ENCODE data around the gene CDH4. TPM values are rescaled to one million over a fixed set of nuclear protein-coding genes. Genes with fewer than 3 reads are reported as not detected.

The CDH4 gene
- total and polyA plus RNA-seq, 2 of the 4 experiments (the other 2 are of a cell fraction), result 1.6 to 3.5 TPM

GRCh38 chr20:61812121-61812844, 560.2 kb downstream of the CDH4 start:
- no peak overlapping the region for H3K27ac ChIP-seq (ENCODE audit: insufficient read depth, low read length)
- H3K18ac ChIP-seq (ENCODE audit: low read depth, low read length), result no peak overlapping the region
- POLR2A ChIA-PET (ENCODE audit: unreplicated experiment), result no interaction called here
- H3K56ac ChIP-seq (ENCODE audit: extremely low read depth, insufficient read depth, low read length), result no peak overlapping the region
- no peak overlapping the region for H3K4me2 ChIP-seq (ENCODE audit: low read depth, low read length)
- WGBS, 2 experiments (ENCODE audit: extremely low coverage in 2 of 2, insufficient read length in 1 of 2), result 40% methylated on average over 1 of the region's 15 CpGs; no CpG with 5 or more reads in 1 of the 2 experiments
- H3K4me3 ChIP-seq (ENCODE audit: insufficient read depth, low read depth, low read length), result no peak overlapping the region
- H4K5ac ChIP-seq (ENCODE audit: low read depth, low read length), result no peak overlapping the region
- no peak overlapping the region for H3K4ac ChIP-seq (ENCODE audit: low read depth, low read length)
- H2BK5ac ChIP-seq (ENCODE audit: low read depth, low read length, poor library complexity, severe bottlenecking), result no peak overlapping the region
- H3K23ac ChIP-seq (ENCODE audit: low read depth, low read length), result no peak overlapping the region
- no peaks in the 10 kb centered on the region for H3K36me3 ChIP-seq (ENCODE audit: control insufficient read depth, insufficient read depth, low read length)
- H2AK9ac ChIP-seq (replicated peaks; ENCODE audit: low read depth, low read length, poor library complexity), result no peak overlapping the region
- no peak for TF ChIP-seq CHD1 (IDR thresholded peaks at IDR 0.05; ENCODE audit: low read depth, low read length)
- no peak for TF ChIP-seq USF2 (IDR thresholded peaks at IDR 0.05; ENCODE audit: low read depth, low read length)
- TF ChIP-seq FOS (IDR thresholded peaks at IDR 0.05; ENCODE audit: low read depth, low read length), result no peak
- no peak for TF ChIP-seq MXI1 (IDR thresholded peaks at IDR 0.05; ENCODE audit: borderline replicate concordance, low read depth, low read length)
- no peak for TF ChIP-seq RFX5 (IDR thresholded peaks at IDR 0.05; ENCODE audit: low read depth, low read length)
- no peak for TF ChIP-seq CTCF (conservative IDR thresholded peaks at IDR 0.05; ENCODE audit: low read depth, low read length)
- no peak for TF ChIP-seq RCOR1 (IDR thresholded peaks at IDR 0.05; ENCODE audit: insufficient replicate concordance, low read length)
- no peak for TF ChIP-seq ELK1 (IDR thresholded peaks at IDR 0.05; ENCODE audit: borderline replicate concordance, low read depth, low read length)
- TF ChIP-seq BHLHE40 (IDR thresholded peaks at IDR 0.05; ENCODE audit: low read depth, low read length), result no peak
- ATAC-seq (ENCODE audit: low read depth) (no peak), DNase-seq (no peak)
- no peaks in the 10 kb centered on the region for H3K4me1 ChIP-seq (ENCODE audit: control insufficient read depth, insufficient read depth, low read length)
- no peaks in the 10 kb centered on the region for H3K9me1 ChIP-seq (ENCODE audit: insufficient read depth, low read length)
- CTCF ChIA-PET, result no interaction called here
- no peak overlapping the region for H4K91ac ChIP-seq (ENCODE audit: insufficient read depth, low read depth, low read length)
- no peak overlapping the region for H2BK120ac ChIP-seq (ENCODE audit: low read depth, low read length)
- no peak overlapping the region for H2AK5ac ChIP-seq (ENCODE audit: low read depth, low read length)
- no peak overlapping the region for H4K8ac ChIP-seq (ENCODE audit: low read depth in 2 of 2, low read length in 2 of 2)
- no peak overlapping the region for H3K14ac ChIP-seq (replicated peaks; ENCODE audit: low read depth, low read length)
- H2BK15ac ChIP-seq (ENCODE audit: low read depth, low read length), result no peak overlapping the region
- H4K20me1 ChIP-seq (ENCODE audit: insufficient read depth, low read length), result no peaks in the 10 kb centered on the region
- in situ Hi-C loops (cut with MboI; ENCODE audit: low sequenced_read_pairs), result no loop called here
- intact Hi-C loops (cut with micrococcal nuclease), result no loop called here
- dilution Hi-C loops (cut with HindIII; ENCODE audit: low sequenced_read_pairs, unreplicated experiment), result no loop called here
- no peak overlapping the region for H3K9ac ChIP-seq (ENCODE audit: low read depth, low read length)
- no peak overlapping the region for H2AFZ ChIP-seq (replicated peaks; ENCODE audit: low read length, poor library complexity)
- H3K27me3 ChIP-seq (ENCODE audit: control insufficient read depth, insufficient read depth, low read length), result peaks cover 6% of the 10 kb centered on the region; the same call in 1 of the 2 replicates
- no peaks in the 10 kb centered on the region for H3K9me3 ChIP-seq (ENCODE audit: control insufficient read depth, insufficient read depth, low read length)
- no TSS peak for BruUV-seq (replicated peaks)
- H2BK20ac ChIP-seq (ENCODE audit: low read depth, low read length), result no peak overlapping the region
- no peaks in the 10 kb centered on the region for H3K79me1 ChIP-seq (ENCODE audit: low read depth in 1 of 2, low read length in 2 of 2)

Data from IMR-90 (cell line).